Myocyte (in vitro differentiated cells): ENCODE data around the gene GTPBP6. TPM values are rescaled to one million over a fixed set of nuclear protein-coding genes. Genes with fewer than 3 reads are reported as not detected.

Source experiments
- DNase-seq: peaks from one replicate; pipeline ENCODE4 v3.0.0-alpha.2; 2012; ENCODE audit warnings: low read depth
- polyA plus RNA-seq: library from polyadenylated mRNA; unstranded; fragments of >200 nt; gene quantifications from one replicate; pipeline ENCODE4 v1.2.1, GENCODE V29; 2012; ENCODE audit warnings: missing spikeins
- total RNA-seq: library from RNA; depleted of rRNA; stranded (reverse); fragments of >200 nt; gene quantifications from 2 replicates; pipeline ENCODE4 v1.2.3, GENCODE V29; 2014

The GTPBP6 gene, protein sequence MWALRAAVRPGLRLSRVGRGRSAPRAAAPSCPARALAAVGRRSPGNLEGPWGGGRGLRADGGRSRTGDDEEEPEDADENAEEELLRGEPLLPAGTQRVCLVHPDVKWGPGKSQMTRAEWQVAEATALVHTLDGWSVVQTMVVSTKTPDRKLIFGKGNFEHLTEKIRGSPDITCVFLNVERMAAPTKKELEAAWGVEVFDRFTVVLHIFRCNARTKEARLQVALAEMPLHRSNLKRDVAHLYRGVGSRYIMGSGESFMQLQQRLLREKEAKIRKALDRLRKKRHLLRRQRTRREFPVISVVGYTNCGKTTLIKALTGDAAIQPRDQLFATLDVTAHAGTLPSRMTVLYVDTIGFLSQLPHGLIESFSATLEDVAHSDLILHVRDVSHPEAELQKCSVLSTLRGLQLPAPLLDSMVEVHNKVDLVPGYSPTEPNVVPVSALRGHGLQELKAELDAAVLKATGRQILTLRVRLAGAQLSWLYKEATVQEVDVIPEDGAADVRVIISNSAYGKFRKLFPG
- total RNA-seq = 78.7 and 82.3 TPM in 2 replicates
- polyA plus RNA-seq = 46.0 TPM

DNA sequence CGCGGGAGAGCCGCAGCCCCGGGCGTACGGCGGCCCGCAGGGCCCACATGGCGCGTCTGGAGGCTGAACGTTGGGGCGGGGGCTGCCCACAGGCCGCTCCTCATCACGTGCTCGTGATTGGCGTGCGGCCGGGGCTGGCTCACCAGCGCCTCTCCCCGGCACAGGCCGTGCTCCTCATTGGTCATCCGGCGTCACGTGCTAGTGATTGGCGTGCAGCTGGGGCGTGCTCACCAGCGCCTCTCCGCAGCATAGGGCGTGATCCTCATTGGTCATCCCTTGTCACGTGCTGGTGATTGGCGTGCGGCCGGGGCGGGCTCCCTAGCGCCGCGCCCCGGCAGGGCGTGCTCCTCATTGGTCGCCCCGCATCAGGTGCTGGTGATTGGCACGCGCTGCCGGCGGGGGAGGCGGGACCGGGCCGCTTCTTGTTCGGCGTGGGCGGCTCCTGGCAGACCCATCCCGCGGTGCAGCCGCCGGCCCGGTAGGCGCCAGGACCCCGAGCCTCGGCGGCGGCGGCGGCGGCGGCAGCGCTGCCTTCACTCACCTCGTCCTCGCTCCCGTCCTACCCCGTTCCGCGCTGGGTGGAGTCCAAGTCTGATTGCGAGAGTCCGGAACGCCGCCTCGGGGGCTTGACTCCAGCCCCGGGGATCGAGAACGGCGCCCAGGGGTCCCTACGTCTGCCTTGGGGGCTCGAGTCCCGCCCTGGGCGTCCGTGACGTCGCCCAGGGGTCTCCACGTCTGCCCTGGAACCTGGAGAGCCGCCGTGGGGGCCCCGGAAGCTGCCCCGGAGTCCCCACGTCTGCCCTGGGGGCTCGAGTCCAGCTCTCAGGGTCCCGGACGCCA, at the start of gene GTPBP6:
TSS of gene GTPBP6 (minus strand) at position 58 of the 840 bp plus-strand sequence. CDS start at position 49, 9 bp downstream.
- DNase-seq = peak; percentile 100

DNA sequence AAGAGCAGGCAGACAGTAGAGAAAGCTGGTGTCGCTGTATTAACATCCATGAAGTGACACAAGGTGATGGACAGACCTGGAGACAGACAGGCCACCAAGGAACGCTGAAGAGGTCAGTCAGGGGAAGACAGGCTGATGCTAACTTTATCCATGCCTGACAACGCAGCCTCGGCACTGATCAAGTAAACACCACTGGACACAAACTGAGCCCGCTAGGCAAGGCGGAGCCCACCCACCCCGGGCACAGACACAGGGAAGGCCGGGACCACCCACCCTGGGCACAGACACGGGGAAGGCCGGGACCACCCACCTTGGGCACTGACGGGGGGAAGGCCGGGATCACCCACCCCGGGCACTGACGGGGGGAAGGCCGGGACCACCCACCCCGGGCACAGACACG, 49.3 kb upstream of the GTPBP6 start:
- DNase-seq = no peak

DNA sequence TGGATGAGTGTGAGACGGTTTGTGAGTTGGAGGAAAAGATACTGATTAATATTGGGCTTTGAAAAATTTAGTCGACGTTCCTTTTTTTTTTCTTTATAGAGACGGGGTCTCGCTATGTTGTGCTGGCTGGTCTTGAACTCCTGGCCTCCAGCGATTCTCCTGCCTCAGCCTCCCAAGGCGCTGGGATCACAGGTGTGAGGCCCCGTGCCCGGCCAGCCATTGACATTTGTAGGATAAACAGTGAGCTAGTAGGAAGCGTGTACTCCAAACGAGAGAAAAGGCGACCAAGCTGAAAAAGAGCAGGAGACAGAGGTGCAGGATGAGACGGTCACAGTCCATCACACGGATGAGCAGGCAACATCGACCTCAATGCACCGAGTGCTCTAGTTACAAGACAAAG, 48.8 kb upstream of the GTPBP6 start:
- no peak for DNase-seq

DNA sequence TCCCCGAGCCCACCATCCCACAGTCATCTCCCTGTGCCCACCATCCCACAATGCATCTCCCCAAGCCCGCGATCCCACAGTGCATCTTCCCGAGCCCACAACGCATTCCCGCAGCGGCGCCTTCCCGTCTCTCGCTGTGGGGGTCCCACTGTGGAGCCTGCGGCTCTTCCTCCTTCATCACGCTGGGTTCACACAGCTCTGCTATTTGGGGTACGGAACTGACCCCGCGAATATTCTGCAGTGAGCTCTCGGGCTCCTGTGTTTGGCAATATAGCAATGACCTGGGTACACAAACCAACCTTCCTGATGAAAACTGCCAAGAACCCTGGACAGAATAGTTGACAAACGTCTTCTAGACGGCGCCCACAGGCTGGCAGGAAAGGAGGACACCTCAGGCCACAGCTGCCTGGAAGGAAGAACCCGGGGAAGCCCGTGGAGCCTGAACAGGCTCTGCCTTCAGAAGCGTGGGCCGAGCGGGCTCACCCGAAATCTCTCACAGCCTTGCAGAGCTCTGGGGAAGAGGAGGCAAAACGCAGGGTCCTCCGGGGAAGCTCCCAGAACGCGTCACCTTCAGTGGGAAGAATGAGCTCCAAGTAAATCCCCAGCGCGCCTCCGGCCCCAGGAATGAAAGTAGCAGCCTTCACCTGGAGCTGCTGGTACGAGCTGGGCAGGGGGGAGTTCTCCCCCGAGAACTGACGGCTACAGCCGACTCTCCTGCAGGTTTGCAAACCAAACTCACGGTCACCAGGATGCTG, 45.2 kb upstream of the GTPBP6 start:
- DNase-seq = no peak

DNA sequence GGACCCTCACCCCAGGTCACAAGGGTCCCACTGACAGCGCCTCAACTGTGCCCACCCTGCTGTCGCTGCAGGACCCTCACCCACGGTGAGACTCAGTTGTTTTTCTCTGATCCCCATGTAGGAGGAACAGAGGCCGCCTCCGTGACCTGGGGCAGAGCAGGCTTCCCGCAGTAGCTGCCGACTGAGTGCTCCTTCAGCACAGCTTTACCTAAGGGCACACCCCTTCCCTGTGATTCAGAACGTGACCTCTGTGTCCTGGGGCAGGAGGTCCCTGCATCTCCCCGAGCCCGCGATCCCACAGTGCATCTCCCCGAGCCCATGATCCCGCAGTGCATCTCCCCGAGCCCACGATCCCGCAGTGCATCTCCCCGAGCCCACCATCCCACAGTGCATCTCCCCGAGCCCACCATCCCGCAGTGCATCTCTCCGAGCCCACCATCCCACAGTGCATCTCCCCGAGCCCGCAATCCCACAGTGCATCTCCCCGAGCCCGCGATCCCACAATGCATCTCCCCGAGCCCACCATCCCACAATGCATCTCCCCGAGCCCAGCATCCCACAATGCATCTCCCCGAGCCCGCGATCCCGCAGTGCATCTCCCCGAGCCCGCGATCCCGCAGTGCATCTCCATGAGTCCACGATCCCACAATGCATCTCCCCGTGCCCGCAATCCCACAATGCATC, 44.5 kb upstream of the GTPBP6 start:
- peak; percentile 3 for DNase-seq

DNA sequence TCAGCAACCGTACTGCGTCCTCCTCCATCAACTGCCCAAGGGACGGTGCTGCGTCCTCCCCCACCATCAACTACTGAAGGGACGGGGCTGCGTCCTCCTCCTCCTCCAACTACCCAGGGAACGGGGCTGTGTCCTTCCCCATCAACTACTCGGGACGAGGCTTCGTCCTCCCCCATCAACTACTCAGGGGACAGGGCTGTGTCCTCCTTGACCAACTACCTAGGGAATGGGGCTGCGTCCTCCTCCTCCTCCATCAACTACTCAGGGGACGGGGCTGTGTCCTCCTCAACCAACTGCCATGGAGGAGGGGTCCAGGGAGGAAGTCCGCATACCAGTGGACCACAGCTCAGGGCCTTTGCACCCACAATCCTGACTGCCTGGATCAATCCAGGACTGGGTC, 43.8 kb upstream of the GTPBP6 start:
- no peak for DNase-seq

DNA sequence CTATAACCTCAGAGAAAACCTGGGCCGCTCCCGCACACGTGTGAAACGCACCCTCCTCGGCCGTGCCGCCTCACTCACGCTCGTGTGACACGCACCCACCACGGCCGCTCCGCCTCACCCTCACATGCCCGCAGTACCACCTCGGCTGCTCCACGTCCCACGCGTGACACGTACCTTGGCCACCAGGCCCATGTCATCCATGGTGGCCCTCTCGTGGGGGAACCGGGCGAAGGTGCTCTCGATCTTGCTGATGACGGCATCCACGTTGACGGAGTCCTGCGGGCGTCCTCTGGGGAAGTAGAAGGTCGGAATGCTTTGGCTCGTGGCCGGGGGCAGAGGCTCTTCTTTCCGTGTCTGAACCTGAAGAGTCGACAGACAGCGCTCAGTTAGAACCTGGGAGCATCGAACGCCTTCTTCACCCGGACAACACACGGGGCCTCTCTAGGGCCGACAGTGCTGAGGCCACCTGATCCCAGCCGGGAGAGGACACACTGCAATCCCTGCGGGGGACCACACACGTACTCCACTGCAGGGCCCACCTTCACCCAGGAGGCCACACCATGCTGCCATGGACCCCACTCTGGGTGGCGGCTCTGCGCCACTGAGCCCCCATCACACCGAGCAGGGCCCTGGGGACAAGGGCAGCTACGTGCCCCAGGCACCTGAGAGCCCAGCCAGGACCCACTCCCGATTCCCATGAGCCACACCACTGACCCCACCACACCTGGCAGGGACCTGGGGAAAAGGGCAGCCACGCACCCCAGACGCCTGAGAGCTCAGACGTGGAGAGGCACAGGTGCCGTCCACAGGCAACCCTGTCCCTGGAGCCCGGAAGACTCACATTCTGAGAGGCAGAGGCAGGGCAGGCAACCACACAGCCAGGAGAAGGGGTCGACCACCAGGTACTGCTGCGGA, 42.9 kb upstream of the GTPBP6 start:
- no peak for DNase-seq

DNA sequence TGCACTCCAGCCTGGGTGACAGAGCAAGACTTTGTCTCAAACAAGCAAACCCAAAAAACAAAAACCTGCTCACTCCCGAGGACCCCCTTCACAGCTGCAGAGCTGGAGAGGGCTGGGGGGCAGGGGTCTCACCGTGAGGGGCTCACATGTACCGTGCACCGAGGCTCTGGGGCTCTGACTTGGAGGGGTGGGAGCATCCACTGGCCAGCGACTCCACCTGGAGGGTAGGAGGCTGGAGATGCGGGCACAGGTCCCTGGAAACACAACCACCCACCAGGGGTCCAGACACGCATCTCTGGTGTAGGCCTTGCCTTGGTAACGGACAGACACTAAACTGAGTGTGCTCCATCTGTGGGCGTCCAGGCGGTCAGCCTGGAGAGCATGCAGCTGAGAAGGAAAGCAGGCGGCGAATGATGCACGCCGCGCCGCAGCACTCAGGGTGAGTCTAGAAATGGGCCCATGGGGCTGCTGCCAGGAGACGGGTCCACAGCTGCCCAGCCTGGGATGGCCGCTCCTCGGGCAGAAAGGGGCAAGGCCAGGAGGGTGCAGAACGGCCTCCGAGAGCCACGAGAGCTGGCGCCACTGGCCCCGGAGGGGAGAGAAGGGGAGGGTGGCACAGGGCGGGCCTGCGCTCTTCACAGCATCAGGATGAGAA, 42.0 kb upstream of the GTPBP6 start:
- no peak for DNase-seq

DNA sequence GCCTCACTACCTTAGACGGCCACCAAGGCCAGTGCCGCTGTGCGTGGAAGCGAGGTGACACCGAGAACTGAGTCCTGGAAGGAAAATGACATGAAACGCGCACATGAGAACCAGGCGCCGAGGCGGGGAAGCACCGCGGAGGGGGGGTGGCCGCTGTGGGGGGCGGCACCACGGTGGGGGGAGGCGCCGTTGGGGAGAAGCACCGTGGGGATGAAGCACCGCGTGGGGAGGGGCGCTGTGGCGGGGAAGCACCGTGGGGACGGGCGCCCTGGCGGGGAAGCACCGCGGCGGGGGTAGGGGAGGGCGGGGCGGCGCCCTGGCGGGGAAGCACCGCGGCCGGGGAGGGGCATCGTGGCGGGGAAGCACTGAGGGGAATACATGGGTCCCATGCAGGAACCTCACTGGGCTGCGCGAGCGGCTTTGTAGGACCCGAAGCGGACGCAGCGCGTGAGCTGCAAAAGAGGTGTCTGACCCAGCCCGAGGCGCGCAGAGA, 40.1 kb upstream of the GTPBP6 start:
- no peak for DNase-seq

DNA sequence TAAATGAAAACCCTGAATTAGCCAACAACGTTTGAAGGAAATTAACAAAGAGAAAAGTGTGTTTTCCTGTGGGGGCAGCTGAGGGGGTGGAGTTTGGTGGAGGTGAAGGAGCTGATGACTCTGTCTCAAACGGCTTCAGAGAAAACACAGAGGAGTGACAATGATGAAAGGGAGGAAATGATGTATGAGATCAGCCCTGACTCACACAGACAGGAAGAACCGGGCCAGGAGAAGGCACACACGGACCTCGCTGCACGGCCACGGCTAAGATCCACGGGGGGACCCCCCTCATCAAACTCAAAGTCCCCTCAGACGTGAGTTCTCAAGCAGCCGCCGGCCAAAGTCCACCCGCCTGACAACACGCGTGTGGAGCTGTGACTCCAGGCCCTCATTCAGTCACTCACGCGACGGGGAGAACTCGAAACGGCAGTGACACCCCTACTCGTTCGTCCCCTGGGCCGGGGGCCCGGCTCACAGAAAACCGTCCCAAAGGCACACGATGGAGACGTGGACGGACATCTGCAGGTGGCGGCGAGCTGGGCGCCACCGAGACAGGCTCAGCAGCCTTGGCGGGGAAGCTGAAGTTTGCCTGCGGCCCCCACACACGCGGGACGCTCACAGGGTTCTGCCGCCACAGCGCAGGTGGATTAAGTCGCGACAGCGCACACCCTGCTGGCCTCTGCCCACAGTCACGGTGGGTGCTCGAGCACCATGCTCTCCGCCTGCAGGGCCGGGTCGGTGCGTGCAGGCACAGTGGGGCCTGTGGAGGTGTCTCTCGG, 39.3 kb upstream of the GTPBP6 start:
- no peak for DNase-seq

DNA sequence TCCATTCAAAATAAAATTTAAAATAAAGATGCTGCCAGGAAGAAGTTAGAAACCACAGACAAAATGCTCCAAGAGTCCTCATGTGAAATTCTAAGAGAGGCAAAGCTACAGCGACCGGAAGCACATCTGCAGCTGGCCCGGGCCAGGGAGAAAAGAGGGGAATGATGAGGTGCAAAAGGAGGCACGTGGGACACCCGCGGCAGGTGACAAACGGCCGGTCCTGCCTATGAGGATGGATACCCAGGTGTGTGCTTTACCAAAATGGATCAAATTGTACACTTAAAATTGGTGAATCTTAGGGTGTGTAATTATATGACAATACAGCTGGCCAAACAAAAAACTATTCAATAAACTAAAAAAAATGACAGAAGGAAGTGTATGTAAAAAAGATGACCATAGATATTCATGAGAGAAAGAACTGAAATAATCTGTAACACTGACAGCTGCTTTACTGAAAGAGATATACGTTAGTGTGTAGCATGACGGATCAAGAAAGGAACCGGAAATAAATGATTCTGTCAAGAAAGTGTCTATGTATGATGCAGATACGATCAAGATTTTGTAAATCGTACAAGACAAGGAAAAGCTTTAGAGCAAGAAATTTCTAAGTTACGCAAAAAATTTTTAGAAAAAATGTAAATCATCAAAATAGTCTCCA, 38.6 kb upstream of the GTPBP6 start:
- DNase-seq = no peak

DNA sequence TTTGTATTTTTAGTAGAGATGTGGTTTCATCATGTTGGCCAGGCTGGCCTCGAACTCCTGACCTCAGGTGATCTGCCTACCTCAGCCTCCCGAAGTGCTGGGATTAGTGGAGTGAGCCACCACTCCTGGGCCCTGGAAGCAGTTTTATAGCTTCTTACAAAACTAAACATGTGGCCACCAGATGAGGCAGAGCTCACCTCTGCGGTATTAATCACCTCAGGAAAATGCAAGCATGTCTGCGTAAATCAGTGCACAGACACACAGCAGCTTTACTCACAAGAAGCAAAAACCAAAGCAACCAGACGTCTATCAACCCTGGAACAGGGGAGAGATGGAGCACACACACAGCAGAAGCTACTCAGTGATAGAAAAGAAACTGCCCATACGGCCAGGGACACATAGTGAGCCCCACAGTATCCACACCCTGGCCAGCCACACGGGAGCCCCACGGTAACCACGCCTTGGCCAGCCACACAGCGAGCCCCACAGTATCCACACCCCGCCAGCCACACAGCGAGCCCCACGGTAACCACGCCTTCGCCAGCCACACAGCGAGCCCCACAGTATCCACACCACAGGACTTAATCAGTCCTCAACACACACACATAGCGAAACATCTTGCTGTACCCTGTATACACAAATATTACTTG, 37.9 kb upstream of the GTPBP6 start:
- DNase-seq = no peak

DNA sequence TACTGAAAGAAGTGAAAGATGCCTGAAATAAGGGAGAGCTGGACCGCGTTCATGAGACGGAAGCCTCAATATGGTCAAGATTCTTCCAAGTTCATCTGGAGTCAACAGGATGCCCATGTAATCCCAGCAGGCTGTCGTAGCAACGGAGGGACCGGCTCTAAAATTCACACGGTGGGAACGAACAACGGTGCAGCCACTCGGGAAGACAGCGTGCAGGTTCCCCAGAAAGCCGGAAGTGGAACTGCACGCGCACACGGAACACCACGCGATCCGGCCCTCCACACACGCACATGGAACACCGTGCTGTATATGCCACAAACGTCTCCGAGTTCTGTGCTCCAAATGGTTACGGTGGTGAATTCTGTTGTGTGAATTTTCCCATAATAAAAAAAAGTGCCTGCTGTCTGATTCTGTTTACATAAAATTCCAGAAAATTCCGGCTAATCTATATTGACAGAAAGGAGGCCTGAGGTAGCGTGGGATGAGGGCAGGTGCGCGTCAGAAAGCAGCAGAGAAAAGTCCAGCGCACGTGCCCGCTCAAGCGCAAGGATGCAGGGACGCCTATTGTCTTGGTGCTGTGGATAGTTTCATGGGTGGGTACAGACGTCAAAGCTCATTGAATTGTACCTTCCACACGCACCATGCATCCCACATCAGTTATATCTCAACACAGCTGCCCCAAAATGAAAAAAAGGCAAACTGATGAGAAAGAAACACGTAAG, 36.9 kb upstream of the GTPBP6 start:
- no peak for DNase-seq

DNA sequence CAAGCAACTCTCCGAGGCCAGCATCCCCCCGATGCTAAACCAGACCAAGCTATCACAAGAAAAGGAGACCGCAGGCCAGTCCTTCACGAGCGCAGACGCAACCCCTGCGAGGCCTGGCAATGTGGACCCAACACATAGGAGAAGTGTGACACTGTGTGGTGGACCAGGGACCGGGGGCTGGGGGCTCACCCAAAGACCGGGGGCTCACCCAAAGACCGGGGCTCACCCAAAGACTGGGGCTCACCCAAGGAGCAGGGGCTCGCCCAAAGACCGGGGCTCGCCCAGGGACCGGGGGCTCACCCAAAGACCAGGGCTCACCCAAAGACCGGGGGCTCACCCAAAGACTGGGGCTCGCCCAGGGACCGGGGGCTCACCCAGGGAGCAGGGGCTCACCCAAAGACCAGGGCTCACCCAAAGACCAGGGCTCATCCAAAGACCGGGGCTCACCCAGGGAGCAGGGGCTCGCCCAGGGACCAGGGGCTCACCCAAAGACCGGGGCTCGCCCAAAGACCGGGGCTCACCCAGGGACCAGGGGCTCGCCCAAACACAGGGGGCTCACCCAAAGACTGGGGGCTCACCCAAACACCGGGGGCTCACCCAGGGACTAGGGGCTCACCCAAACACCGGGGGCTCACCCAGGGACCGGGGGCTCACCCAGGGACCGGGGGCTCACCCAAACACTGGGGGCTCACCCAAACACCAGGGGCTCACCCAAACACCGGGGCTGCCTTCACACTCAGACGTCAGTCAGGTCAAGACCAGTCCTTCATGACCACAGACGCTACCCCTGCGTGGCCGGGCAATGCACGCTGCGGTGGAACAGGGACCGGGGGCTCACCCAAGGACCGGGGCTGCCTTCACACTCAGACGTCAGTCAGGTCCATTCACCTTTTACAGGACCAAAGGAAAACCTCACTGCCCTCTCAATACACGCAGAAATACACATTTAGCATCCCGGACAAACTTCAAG, 35.3 kb upstream of the GTPBP6 start:
- no peak for DNase-seq
